ENCODE data around the gene TRIM2.

- TF ChIP-seq CTCF (optimal IDR thresholded peaks at IDR 0.05 in 1 of 3, IDR thresholded peaks at IDR 0.05 in 1 of 3, conservative IDR thresholded peaks at IDR 0.05 in 1 of 3; ENCODE audit: extremely low read depth in 1 of 3, insufficient read depth in 2 of 3, low read length in 3 of 3) (no peak), EZH2 (IDR thresholded peaks at IDR 0.05; ENCODE audit: low read length) (no peak)
These were observed 13.2 kb downstream of the TRIM2 start for GRCh38 chr4:153217440-153217839.
